PC-3 (cell line): Measurements from ENCODE around the gene DPF3. TPM values are rescaled to one million over a fixed set of nuclear protein-coding genes. Genes with fewer than 3 reads are reported as not detected.

Source experiments
- ATAC-seq: fragments of 200-7000 bp; cut with Tn5 transposase; 2 replicates; pipeline ENCODE4 v1.9.1; 2020; ENCODE audit warnings: mild to moderate bottlenecking, moderate library complexity
- BruUV-seq: library from RNA; stranded (reverse); fragments of 400-500 nt; replicated peaks from 2 replicates; lab custom pipeline; 2021; lab: Mats Ljungman, UMichigan
- CTCF ChIA-PET: fragments of 300-600 bp; sonication (Branson Sonifier 250); formaldehyde crosslinking; loops from one replicate; lab custom pipeline; 2022; ENCODE audit warnings: antibody characterized with exemption; lab: Charles Lee
- POLR2A ChIA-PET: fragments of 300-600 bp; sonication (Branson Sonifier 250); formaldehyde crosslinking; loops from one replicate; lab custom pipeline; 2022; ENCODE audit warnings: antibody characterized with exemption; ENCODE audit not compliant: unreplicated experiment; lab: Charles Lee
- DNase-seq: peaks from one replicate; pipeline ENCODE4 v3.0.0-alpha.2; 2015
- H2AFZ ChIP-seq: fragments of 300-600 bp; sonication (generic); 2 replicates; pipeline ENCODE4 v1.6.0; 2016; ENCODE audit warnings: antibody characterized with exemption, low read length
- H3F3A ChIP-seq: fragments of 300-600 bp; sonication (generic); one replicate; pipeline ENCODE4 v1.6.0; 2017; ENCODE audit warnings: antibody characterized with exemption, low read length, control low read depth, mild to moderate bottlenecking; ENCODE audit not compliant: unreplicated experiment
- H3K27ac ChIP-seq: fragments of 300-600 bp; sonication (generic); 2 replicates; pipeline ENCODE4 v1.5.1; 2016; ENCODE audit warnings: mild to moderate bottlenecking, low read length
- H3K27me3 ChIP-seq: fragments of 300-600 bp; sonication (generic); 2 replicates; pipeline ENCODE4 v1.6.1; 2016; ENCODE audit warnings: low read length, mixed read lengths
- H3K36me3 ChIP-seq: fragments of 300-600 bp; sonication (generic); 2 replicates; pipeline ENCODE4 v1.6.1; 2016; ENCODE audit warnings: low read depth, mixed run types, low read length, mixed read lengths
- H3K4me1 ChIP-seq: fragments of 300-600 bp; sonication (generic); 2 replicates; pipeline ENCODE4 v1.5.1; 2016; ENCODE audit warnings: low read length; ENCODE audit not compliant: insufficient read depth
- H3K4me2 ChIP-seq: fragments of 300-600 bp; sonication (generic); 2 replicates; pipeline ENCODE4 v1.6.0; 2016; ENCODE audit warnings: low read length
- H3K4me3 ChIP-seq: fragments of 300-600 bp; sonication (generic); 2 replicates; pipeline ENCODE4 v1.5.1; 2016; ENCODE audit warnings: mild to moderate bottlenecking, low read length, mixed read lengths
- H3K79me2 ChIP-seq: fragments of 300-600 bp; sonication (generic); 2 replicates; pipeline ENCODE4 v1.6.1; 2017; ENCODE audit warnings: low read length, mixed read lengths
- H3K9ac ChIP-seq: fragments of 300-600 bp; sonication (generic); 2 replicates; pipeline ENCODE4 v1.6.0; 2016; ENCODE audit warnings: mild to moderate bottlenecking, low read length
- H3K9me2 ChIP-seq: fragments of 300-600 bp; sonication (generic); replicated peaks from 2 replicates; pipeline ENCODE4 v1.6.1; 2016; ENCODE audit warnings: mixed run types, low read length, mixed read lengths
- H3K9me3 ChIP-seq: fragments of 300-600 bp; sonication (generic); 2 replicates; pipeline ENCODE4 v1.6.1; 2016; ENCODE audit warnings: low read length, mixed read lengths
- H4K20me1 ChIP-seq: fragments of 300-600 bp; sonication (generic); 2 replicates; pipeline ENCODE4 v1.6.1; 2016; ENCODE audit warnings: low read length, mixed read lengths
- EZH2 ChIP-seq: fragments of 300-600 bp; sonication (generic); IDR thresholded peaks from one replicate; pipeline ENCODE4 v1.6.1; 2017; ENCODE audit warnings: antibody characterized with exemption, mild to moderate bottlenecking, low read length; ENCODE audit not compliant: unreplicated experiment
- EZH2phosphoT487 ChIP-seq: fragments of 300-600 bp; sonication (generic); IDR thresholded peaks from 2 replicates; pipeline ENCODE4 v1.6.1; 2018; ENCODE audit warnings: mild to moderate bottlenecking, antibody characterized with exemption, low read length, borderline replicate concordance
- intact Hi-C: fragments of 100-400 bp; cut with micrococcal nuclease; formaldehyde crosslinking; loops from 2 replicates; pipeline ENCODE4 v1.9.0; 2023
- total RNA-seq: library from RNA; depleted of rRNA; stranded (reverse); fragments of >200 nt; gene quantifications from 2 replicates; pipeline ENCODE4 v1.2.3, GENCODE V29; 2014
- TF ChIP-seq, protein P1 (sequence below): fragments of 300-600 bp; sonication (generic); conservative IDR thresholded peaks from 2 replicates; pipeline ENCODE4 v1.5.1; 2017; ENCODE audit warnings: antibody characterized with exemption, low read depth, mild to moderate bottlenecking, low read length

The DPF3 gene
- total RNA-seq, 1 experiment from 2014 or later: 16.6 TPM

DNA sequence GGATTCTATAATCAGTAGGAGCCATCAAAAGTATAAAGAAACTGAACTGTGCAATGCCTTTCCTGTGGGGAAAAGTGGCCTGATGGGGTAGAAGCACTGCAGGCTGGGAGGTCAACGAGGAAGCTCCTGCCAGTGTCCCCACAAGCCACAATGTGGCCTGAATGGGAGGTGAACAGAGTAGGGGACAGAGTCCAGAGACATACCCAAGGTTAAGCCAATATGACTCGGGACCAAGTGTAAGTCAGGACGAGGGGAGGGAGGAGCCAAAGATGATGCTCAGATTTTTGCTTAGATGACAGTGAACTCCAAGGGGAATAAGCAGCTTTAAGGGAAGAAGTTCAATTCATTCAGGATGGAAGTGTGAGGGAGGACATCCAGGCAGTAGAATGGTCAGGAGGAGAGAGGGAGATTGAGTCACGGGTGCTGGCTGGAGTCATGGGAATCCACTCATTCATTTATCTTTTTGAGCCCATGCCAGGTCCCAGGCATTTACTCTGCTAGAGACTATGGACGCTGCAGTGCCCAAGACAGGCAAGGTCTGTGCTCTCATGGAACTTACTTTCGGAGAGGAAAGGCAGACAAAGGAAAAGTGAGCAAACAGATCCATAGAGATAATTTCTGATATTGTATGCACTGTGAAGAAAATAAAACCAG lies 29.1 kb downstream of the DPF3 start:
- Histone ChIP-seq H3K79me2 (peaks cover 35% of the 10 kb centered on the region; the same call in 1 of the 2 replicates), H3K36me3 (no peaks in the 10 kb centered on the region), H3K4me3 (no peak overlapping the region), H3K4me2 (no peak overlapping the region), H2AFZ (no peak overlapping the region), H3F3A (no peaks in the 10 kb centered on the region), H3K4me1 (no peaks in the 10 kb centered on the region), H3K27me3 (no peaks in the 10 kb centered on the region), H3K27ac (no peak overlapping the region), H4K20me1 (peaks cover 12% of the 10 kb centered on the region; the same call in 1 of the 2 replicates), H3K9ac (no peak overlapping the region), H3K9me3 (no peaks in the 10 kb centered on the region), H3K9me2 (no peaks in the 10 kb centered on the region)
- ChIA-PET POLR2A (no interaction called here), CTCF (no interaction called here)
- DNase-seq: no peak
- intact Hi-C loops: no loop called here
- TF ChIP-seq EZH2 (no peak), EZH2phosphoT487 (no peak)
- TF ChIP-seq, protein P1, sequence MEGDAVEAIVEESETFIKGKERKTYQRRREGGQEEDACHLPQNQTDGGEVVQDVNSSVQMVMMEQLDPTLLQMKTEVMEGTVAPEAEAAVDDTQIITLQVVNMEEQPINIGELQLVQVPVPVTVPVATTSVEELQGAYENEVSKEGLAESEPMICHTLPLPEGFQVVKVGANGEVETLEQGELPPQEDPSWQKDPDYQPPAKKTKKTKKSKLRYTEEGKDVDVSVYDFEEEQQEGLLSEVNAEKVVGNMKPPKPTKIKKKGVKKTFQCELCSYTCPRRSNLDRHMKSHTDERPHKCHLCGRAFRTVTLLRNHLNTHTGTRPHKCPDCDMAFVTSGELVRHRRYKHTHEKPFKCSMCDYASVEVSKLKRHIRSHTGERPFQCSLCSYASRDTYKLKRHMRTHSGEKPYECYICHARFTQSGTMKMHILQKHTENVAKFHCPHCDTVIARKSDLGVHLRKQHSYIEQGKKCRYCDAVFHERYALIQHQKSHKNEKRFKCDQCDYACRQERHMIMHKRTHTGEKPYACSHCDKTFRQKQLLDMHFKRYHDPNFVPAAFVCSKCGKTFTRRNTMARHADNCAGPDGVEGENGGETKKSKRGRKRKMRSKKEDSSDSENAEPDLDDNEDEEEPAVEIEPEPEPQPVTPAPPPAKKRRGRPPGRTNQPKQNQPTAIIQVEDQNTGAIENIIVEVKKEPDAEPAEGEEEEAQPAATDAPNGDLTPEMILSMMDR: no peak
- BruUV-seq: no TSS peak
- ATAC-seq: no peak

DNA sequence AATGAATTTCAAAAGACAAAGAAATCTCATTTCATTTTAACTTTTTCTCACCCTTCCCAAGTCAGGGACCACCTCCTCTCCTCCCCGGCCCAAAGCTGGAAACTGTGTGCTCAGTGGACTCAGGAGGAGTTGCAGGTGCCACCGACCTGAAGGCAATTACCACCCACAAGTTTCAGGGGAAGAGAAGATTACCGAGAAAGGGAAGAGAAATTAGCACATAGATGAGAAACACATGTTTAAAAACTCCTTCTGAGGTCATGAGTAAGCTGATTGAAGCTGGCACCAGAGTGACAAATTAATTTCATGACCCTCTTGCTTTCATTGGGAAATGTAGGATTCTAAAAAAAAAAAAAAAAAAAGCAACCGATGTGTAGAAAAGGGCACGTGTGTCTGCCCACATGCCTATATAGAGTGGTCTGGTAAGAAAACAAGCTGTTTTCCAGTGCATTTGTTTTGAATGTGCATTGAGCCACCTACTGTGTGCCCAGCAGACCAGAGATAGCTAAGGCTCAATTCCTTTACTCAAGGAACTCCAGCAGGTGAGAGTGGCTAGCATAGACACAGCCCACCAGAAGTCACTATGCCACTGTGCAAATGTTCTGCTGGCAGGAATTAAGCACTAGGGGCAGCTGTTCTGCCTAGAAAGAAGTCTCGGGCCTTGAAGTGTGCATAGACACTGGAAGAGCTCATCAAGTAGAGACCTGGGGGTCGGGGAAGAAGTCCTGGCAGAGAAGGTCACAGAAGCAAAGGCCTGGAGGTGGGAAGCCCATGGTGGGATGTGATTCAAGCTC lies 30.5 kb downstream of the DPF3 start:
- Histone ChIP-seq H3K36me3 (no peaks in the 10 kb centered on the region), H3K79me2 (peaks cover 40% of the 10 kb centered on the region; the same call in 1 of the 2 replicates), H3K9me2 (no peaks in the 10 kb centered on the region), H3K4me3 (no peak overlapping the region), H3K9ac (no peak overlapping the region), H2AFZ (no peak overlapping the region), H3K27ac (no peak overlapping the region), H4K20me1 (peaks cover 4% of the 10 kb centered on the region; the same call in 1 of the 2 replicates), H3K9me3 (no peaks in the 10 kb centered on the region), H3F3A (no peaks in the 10 kb centered on the region), H3K4me2 (no peak overlapping the region), H3K4me1 (no peaks in the 10 kb centered on the region), H3K27me3 (no peaks in the 10 kb centered on the region)
- CTCF ChIA-PET: interaction anchor here (0.7 to 1.0 kb wide), 2 partner anchors 20 to 119 kb away, joined by 3 to 6 read pairs; no protein-coding TSS in a partner anchor
- TF ChIP-seq, protein P1: no peak
- TF ChIP-seq EZH2 (no peak), EZH2phosphoT487 (no peak)
- POLR2A ChIA-PET: interaction anchor here (0.5 kb wide), 1 partner anchor 36 kb away, joined by 15 read pairs; no protein-coding TSS in a partner anchor
- no peak for ATAC-seq
- no peak for DNase-seq
- intact Hi-C loops: no loop called here
- BruUV-seq: no TSS peak
